Bronchial epithelial cell (primary cell): Measurements from ENCODE around the gene MRPL33. TPM values are rescaled to one million over a fixed set of nuclear protein-coding genes. Genes with fewer than 3 reads are reported as not detected.

Experiments
- DNase-seq: peaks from one replicate; pipeline ENCODE4 v3.0.0-alpha.2; 2010; ENCODE audit warnings: low read depth
- FAIRE-seq: peaks from 2 replicates; lab custom pipeline; 2011; peaks lifted over from hg19 to GRCh38; lab: Jason Lieb, UNC
- H3K27me3 ChIP-seq: 2 replicates; pipeline ENCODE4 v1.5.1; 2011; ENCODE audit warnings: low read length; ENCODE audit not compliant: control insufficient read depth, insufficient read depth
- H3K36me3 ChIP-seq: 2 replicates; pipeline ENCODE4 v1.5.1; 2011; ENCODE audit warnings: low read length; ENCODE audit not compliant: control insufficient read depth, insufficient read depth
- H3K4me3 ChIP-seq: 2 replicates; pipeline ENCODE4 v1.5.1; 2011; ENCODE audit warnings: mild to moderate bottlenecking, low read depth, low read length, control low read depth
- total RNA-seq: library from RNA; depleted of rRNA; stranded (reverse); fragments of >200 nt; gene quantifications from 2 replicates; pipeline ENCODE4 v1.2.1, GENCODE V29; 2014
- TF ChIP-seq, protein P1 (sequence below): IDR thresholded peaks from 2 replicates; pipeline ENCODE4 v1.5.1; 2011; ENCODE audit warnings: mild to moderate bottlenecking, moderate library complexity, low read length, control low read depth, inconsistent platforms; ENCODE audit not compliant: insufficient read depth, severe bottlenecking

Gene MRPL33
- total RNA-seq, 1 donor from 2014 or later, result 11.3 TPM

DNA sequence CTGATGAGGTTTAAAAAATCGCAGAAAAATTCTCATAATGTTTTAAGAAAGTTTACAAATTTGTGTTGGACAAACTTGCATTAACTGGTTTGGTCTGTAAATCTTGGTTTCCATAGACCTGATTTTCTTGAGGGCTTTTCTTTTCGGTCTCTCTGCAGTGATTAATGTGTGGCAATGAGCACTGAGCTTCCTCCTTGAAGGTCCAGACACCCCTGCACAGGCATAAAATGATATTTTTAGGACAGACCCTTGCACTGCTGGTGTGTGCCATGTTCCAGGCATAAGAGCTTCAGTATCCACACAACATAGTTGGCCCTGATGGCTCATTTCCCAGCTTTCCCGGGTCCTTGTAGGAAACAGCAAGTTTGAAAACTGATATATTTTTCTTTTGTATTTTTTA lies 33.7 kb downstream of the MRPL33 start:
- FAIRE-seq (no peak), DNase-seq (no peak)
- H3K4me3 ChIP-seq, result no peak overlapping the region
- TF ChIP-seq, protein P1, sequence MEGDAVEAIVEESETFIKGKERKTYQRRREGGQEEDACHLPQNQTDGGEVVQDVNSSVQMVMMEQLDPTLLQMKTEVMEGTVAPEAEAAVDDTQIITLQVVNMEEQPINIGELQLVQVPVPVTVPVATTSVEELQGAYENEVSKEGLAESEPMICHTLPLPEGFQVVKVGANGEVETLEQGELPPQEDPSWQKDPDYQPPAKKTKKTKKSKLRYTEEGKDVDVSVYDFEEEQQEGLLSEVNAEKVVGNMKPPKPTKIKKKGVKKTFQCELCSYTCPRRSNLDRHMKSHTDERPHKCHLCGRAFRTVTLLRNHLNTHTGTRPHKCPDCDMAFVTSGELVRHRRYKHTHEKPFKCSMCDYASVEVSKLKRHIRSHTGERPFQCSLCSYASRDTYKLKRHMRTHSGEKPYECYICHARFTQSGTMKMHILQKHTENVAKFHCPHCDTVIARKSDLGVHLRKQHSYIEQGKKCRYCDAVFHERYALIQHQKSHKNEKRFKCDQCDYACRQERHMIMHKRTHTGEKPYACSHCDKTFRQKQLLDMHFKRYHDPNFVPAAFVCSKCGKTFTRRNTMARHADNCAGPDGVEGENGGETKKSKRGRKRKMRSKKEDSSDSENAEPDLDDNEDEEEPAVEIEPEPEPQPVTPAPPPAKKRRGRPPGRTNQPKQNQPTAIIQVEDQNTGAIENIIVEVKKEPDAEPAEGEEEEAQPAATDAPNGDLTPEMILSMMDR, result no peak
- H3K36me3 ChIP-seq, result no peaks in the 10 kb centered on the region
- H3K27me3 ChIP-seq, result no peaks in the 10 kb centered on the region

DNA sequence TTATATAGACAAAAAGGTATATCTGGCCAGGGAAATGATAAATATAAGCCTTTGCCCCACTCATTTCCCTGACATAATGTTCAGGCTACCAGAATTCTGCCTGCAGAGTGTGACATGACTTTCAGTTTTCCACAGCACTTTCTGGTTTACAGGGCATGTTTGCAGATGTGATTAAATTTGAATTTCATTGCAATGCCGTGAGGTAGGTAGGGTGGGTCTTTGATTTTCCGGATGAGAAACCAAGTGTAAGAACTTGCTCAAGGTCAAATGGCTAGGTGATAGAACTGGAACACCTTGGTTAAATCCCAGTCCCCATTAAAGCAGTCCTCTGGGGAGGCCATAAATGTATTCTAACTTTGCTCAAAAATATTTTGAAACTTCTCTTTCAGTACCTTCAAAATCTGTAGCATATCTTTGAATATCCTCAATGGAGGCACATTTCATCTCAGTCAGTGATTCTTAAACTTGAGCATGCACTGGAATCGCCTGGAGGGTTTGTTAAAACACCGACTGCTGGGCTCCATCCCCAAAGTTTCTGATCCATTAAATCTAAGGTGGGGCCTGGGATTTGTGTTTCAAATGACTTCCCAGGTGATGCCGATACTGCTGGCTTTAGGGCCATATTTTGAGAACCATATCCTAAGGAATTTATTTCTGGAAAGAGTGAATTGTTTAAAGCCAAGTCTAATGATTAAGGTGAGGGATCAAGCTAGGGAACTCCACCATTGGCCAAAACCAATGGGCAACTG lies 35.0 kb downstream of the MRPL33 start:
- no peak for DNase-seq
- Histone ChIP-seq H3K27me3 (no peaks in the 10 kb centered on the region), H3K4me3 (no peak overlapping the region), H3K36me3 (no peaks in the 10 kb centered on the region)
- FAIRE-seq, result no peak
- TF ChIP-seq, protein P1, result no peak

DNA sequence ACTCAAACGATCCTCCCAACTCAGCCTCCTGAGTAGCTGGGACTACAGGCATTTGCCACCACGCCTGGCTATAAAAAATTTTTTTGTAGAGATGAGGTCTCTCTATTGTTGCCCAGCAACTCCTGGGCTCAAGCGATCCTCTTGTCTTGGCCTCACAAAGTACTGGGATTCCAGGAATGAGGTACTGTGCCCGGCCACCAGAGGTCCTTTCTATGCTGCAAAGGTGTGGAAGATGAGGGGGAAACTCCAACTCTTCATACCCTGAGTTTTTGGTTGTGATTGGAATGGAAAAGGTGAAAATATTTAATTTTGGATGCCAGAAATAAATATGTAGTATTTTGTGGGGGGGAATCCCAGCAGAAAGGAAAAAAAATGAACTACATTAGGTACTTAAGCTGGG lies 36.0 kb downstream of the MRPL33 start:
- DNase-seq, result peak; percentile 41

DNA sequence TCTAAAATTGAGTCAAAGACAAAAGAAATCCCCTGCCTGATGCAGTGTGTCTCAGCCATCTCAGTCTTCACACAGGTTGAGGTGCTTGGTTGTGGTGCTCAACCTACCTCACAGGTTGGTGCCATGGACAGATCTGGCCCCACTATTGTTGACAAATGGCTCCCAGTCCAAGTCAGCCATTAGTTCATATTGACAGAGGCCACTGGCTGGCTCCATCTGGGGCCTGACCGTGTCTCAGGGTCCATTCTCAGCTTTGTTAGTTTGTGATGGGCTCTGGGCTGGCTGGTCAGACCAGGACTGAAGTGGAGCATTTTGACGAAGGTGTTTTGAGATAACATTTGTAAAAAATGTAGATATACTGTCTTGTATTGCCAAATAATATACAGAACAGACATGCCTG lies 36.9 kb downstream of the MRPL33 start:
- no peaks in the 10 kb centered on the region for H3K27me3 ChIP-seq
- DNase-seq, result no peak
- TF ChIP-seq, protein P1, result no peak
- H3K4me3 ChIP-seq, result no peak overlapping the region
- H3K36me3 ChIP-seq, result no peaks in the 10 kb centered on the region
- FAIRE-seq, result no peak

More for the DNA sequence above, 36.0 kb downstream of the MRPL33 start:
- TF ChIP-seq, protein P1, result peak; percentile 64
- H3K36me3 ChIP-seq, result no peaks in the 10 kb centered on the region
- H3K4me3 ChIP-seq, result no peak overlapping the region
- H3K27me3 ChIP-seq, result no peaks in the 10 kb centered on the region
- FAIRE-seq, result no peak

DNA sequence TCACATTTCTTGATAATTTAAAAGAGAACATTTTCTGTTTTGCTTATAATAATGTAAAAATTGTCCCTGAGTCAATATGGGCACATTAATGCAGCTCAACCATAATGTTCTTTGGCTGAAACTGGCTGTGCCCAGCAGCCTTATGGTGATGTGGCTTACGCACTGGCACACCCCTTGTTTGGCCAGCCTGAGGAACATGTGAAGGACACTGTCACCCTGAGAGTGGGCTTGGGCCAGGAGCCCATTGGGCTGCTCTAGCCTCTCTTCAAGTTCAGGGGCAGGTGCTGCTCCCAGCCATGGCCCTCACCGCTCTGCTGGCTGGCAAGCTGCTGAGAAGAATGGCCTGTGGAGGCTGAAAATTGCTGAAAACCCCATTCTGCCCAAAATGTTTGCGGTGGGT lies 37.5 kb downstream of the MRPL33 start:
- no peak for FAIRE-seq

More for the DNA sequence above, 37.5 kb downstream of the MRPL33 start:
- no peak for DNase-seq
- Histone ChIP-seq H3K4me3 (no peak overlapping the region), H3K27me3 (no peaks in the 10 kb centered on the region), H3K36me3 (no peaks in the 10 kb centered on the region)
- TF ChIP-seq, protein P1, result no peak
